Prostate gland (tissue), 2 donors: ENCODE results near the gene CDC45.

ENCODE experiments used
- POLR2AphosphoS5 ChIP-seq: sonication (generic); formaldehyde crosslinking; IDR thresholded peaks from one replicate; pipeline ENCODE4 v1.6.1; 2017; ENCODE audit warnings: antibody characterized with exemption
- TF ChIP-seq, protein P1 (sequence below), 4 experiments: fragments of 200-600 bp in 2 of 4; fragments of 450-650 bp in 2 of 4; sonication (generic) in 2 of 4; IDR thresholded peaks; 1 replicate in 3 of 4; 2 replicates in 1 of 4; pipeline ENCODE4 v1.5.1; 2016 to 2019; ENCODE audit warnings: antibody characterized with exemption in 4 of 4, mild to moderate bottlenecking in 2 of 4, moderate library complexity in 2 of 4

- TF ChIP-seq, protein P1, sequence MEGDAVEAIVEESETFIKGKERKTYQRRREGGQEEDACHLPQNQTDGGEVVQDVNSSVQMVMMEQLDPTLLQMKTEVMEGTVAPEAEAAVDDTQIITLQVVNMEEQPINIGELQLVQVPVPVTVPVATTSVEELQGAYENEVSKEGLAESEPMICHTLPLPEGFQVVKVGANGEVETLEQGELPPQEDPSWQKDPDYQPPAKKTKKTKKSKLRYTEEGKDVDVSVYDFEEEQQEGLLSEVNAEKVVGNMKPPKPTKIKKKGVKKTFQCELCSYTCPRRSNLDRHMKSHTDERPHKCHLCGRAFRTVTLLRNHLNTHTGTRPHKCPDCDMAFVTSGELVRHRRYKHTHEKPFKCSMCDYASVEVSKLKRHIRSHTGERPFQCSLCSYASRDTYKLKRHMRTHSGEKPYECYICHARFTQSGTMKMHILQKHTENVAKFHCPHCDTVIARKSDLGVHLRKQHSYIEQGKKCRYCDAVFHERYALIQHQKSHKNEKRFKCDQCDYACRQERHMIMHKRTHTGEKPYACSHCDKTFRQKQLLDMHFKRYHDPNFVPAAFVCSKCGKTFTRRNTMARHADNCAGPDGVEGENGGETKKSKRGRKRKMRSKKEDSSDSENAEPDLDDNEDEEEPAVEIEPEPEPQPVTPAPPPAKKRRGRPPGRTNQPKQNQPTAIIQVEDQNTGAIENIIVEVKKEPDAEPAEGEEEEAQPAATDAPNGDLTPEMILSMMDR (IDR thresholded peaks at IDR 0.05), result no peak
- TF ChIP-seq POLR2AphosphoS5, result no peak
Measured at GRCh38 chr22:19498866-19499190, 19.1 kb downstream of the CDC45 start.
